Kidney tubule cell (primary cell): ENCODE measurements around the gene GLDN.
A peak's percentile ranks its signal among the peaks of the same experiment; 100 is the strongest.

Experiments
- DNase-seq: peaks from one replicate; pipeline ENCODE4 v3.0.0-alpha.2; 2018; ENCODE audit warnings: low spot score

Gene GLDN

GRCh38 chr15:51356983-51357382 is 15.5 kb downstream of the GLDN start:
- DNase-seq: no peak

- no peak for DNase-seq
These were observed 18.5 kb downstream of the GLDN start for GRCh38 chr15:51359981-51360380.

GRCh38 chr15:51363383-51363782 is 21.9 kb downstream of the GLDN start:
- no peak for DNase-seq

GRCh38 chr15:51365417-51365816 is 24.0 kb downstream of the GLDN start:
- DNase-seq: no peak

- no peak for DNase-seq
These were observed 24.6 kb downstream of the GLDN start for GRCh38 chr15:51366071-51366470.

- DNase-seq: no peak
These were observed 25.5 kb downstream of the GLDN start for GRCh38 chr15:51366920-51367319.

GRCh38 chr15:51367322-51367976 is 26.0 kb downstream of the GLDN start:
- DNase-seq: no peak

GRCh38 chr15:51368307-51368706 is 26.9 kb downstream of the GLDN start:
- DNase-seq: no peak

GRCh38 chr15:51368751-51369450 is 27.4 kb downstream of the GLDN start:
- no peak for DNase-seq

- no peak for DNase-seq
These were observed 28.0 kb downstream of the GLDN start for GRCh38 chr15:51369451-51369761.

GRCh38 chr15:51371266-51371665 is 29.8 kb downstream of the GLDN start:
- DNase-seq: no peak

- DNase-seq: no peak
These were observed 32.7 kb downstream of the GLDN start for GRCh38 chr15:51374131-51374530.

- DNase-seq: peak; percentile 50
These were observed 34.6 kb downstream of the GLDN start for GRCh38 chr15:51375966-51376640.

GRCh38 chr15:51377038-51377786 is 35.8 kb downstream of the GLDN start:
- DNase-seq: no peak

GRCh38 chr15:51378406-51378805 is 37.0 kb downstream of the GLDN start:
- no peak for DNase-seq

GRCh38 chr15:51379390-51379789 is 37.9 kb downstream of the GLDN start:
- no peak for DNase-seq

GRCh38 chr15:51380999-51381806 is 39.7 kb downstream of the GLDN start:
- peak; percentile 72 for DNase-seq

- peak; percentile 31 for DNase-seq
These were observed 41.3 kb downstream of the GLDN start for GRCh38 chr15:51382787-51383186.

- DNase-seq: no peak
These were observed 44.6 kb downstream of the GLDN start for GRCh38 chr15:51386029-51386428.

- no peak for DNase-seq
These were observed 45.0 kb downstream of the GLDN start for GRCh38 chr15:51386486-51386885.

GRCh38 chr15:51386960-51387698 is 45.7 kb downstream of the GLDN start:
- no peak for DNase-seq
